Uterus (tissue), 4 donors: ENCODE data around the gene SNX19. TPM values are rescaled to one million over a fixed set of nuclear protein-coding genes. Genes with fewer than 3 reads are reported as not detected.
"Not testable (repeated sequence)": the region's sequence is repeated elsewhere in the genome, so short reads cannot be mapped to it uniquely, and the experiment has no call there.

Experiments
- DNase-seq, 2 donors: peaks; one replicate each; pipeline ENCODE4 v3.0.0-alpha.2; 2019 to 2020
- H3K27ac ChIP-seq, 2 donors: fragments of 200-600 bp; sonication (generic); 1 replicate in 1 of 2; 2 replicates in 1 of 2; pipeline ENCODE4 v1.5.1; 2016 to 2018
- H3K27me3 ChIP-seq, 2 donors: fragments of 200-600 bp; sonication (generic); one replicate each; pipeline ENCODE4 v1.5.1; 2018 to 2019; ENCODE audit warnings: control low read depth in 1 of 2
- H3K36me3 ChIP-seq, 2 donors: fragments of 200-600 bp; sonication (generic); one replicate each; pipeline ENCODE4 v1.5.1; 2019; ENCODE audit warnings: control low read depth in 1 of 2
- H3K4me1 ChIP-seq, 2 donors: fragments of 200-600 bp; sonication (generic); one replicate each; pipeline ENCODE4 v1.5.1; 2018 to 2019; ENCODE audit warnings: control low read depth in 1 of 2
- H3K4me3 ChIP-seq, 2 donors: fragments of 200-600 bp; sonication (generic); 1 replicate in 1 of 2; 2 replicates in 1 of 2; pipeline ENCODE4 v1.5.1; 2018 to 2019; ENCODE audit warnings: mild to moderate bottlenecking in 1 of 2
- H3K9me3 ChIP-seq, 2 donors: fragments of 200-600 bp; sonication (generic); one replicate each; pipeline ENCODE4 v1.5.1; 2019; ENCODE audit warnings: control low read depth in 1 of 2
- CTCF ChIP-seq, 4 experiments: fragments of 200-600 bp in 2 of 4; fragments of 450-650 bp in 2 of 4; sonication (generic) in 2 of 4; IDR thresholded peaks; one replicate each; pipeline ENCODE4 v1.5.1; 2016 to 2019; ENCODE audit warnings: antibody characterized with exemption in 4 of 4, mild to moderate bottlenecking in 2 of 4, moderate library complexity in 1 of 4
- POLR2A ChIP-seq, 2 donors: fragments of 450-650 bp; IDR thresholded peaks; one replicate each; pipeline ENCODE4 v1.6.1; 2016; ENCODE audit warnings: antibody characterized with exemption in 2 of 2, mild to moderate bottlenecking in 1 of 2, moderate library complexity in 1 of 2
- intact Hi-C: fragments of 100-400 bp; cut with DNase I; formaldehyde crosslinking; loops from one replicate; pipeline ENCODE4 v1.15.1; 2023; ENCODE audit warnings: low total_unique reads
- total RNA-seq, 4 donors: library from RNA; depleted of rRNA in 3 of 4; stranded (reverse); fragments of >200 nt in 3 of 4; gene quantifications; one replicate each; pipeline versions ENCODE4 v1.1.0 to v1.2.4, GENCODE V29; 2014 to 2023
- donor health status: DM: yes; HTN: yes; CAD: no.

Gene SNX19
- total RNA-seq, 4 donors from 2014 or later = 24.4 to 226 (median 82.3) TPM

DNA sequence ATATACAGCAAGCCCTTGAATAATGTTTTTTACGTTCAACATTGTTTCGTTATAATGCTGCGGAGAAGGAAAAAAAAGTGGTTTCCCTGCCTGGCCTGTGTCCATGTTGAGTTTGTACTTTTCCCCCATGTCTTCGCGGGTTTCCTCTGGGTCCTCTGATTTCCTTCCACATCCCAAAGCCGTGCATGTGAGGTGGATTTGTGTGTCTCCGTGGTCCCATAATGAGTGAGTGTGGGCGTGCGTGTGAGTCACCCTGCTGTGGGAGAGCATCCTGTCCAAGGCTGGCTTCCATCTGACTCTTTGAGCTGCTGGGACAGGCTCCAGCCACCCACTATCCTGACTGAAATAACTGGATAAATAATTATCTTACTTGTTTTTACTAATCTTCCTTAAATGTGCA, 29.6 kb upstream of the SNX19 start:
- Histone ChIP-seq H3K4me1 (no peaks in the 10 kb centered on the region), H3K9me3 (no peaks in the 10 kb centered on the region), H3K27me3 (no peaks in the 10 kb centered on the region), H3K4me3 (no peak overlapping the region), H3K27ac (peak overlapping the region in 1 of 2 donors; percentile 34), H3K36me3 (no peaks in the 10 kb centered on the region)
- intact Hi-C loops = no loop called here
- DNase-seq = peak; percentile 52 to 64
- no peak for TF ChIP-seq POLR2A (IDR thresholded peaks at IDR 0.05)
- TF ChIP-seq CTCF (IDR thresholded peaks at IDR 0.05) = no peak

DNA sequence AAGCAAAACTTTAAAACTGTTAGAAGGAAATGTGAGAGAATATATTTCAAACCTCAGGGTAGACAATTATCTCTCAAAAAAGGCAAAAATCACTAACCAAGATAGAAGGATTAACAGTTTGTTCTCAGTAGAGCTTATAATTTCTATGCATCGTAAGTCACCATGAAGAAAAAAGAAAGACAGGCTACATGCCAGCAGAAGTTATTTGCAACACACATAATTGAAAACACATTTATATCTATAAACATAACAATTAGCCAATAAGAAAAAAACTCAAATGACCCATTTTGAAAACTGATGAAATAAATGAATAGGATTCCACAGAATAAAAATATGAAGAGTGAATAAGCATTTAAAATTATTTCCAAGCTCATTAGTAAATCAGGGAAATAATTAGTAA, 24.4 kb upstream of the SNX19 start:
- Histone ChIP-seq H3K9me3 (no peaks in the 10 kb centered on the region), H3K27ac (no peak overlapping the region)

DNA sequence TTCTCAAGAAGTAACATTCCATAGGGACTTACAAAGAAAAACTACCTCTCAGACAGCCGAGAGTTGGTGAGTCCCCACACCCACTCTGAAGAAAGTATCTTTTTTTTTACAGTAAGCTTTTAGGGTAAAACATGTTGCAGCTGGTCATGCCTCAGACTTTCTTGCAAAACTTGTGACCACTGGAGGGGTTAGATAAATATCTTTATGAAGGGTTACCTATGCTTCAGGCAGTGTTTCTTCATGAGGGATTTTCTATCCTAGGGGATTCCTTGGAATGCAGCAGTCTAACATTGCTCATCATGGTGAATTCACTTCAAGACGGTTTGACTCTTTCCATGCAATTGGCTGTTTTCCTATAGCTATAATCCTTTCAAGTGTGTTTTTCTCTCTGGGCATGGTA, 20.8 kb upstream of the SNX19 start:
- Histone ChIP-seq H3K9me3 (no peaks in the 10 kb centered on the region), H3K27me3 (no peaks in the 10 kb centered on the region), H3K4me3 (no peak overlapping the region), H3K36me3 (no peaks in the 10 kb centered on the region), H3K27ac (no peak overlapping the region), H3K4me1 (no peaks in the 10 kb centered on the region)
- DNase-seq = no peak
- TF ChIP-seq POLR2A (IDR thresholded peaks at IDR 0.05) = no peak
- TF ChIP-seq CTCF (IDR thresholded peaks at IDR 0.05) = no peak
- intact Hi-C loops = no loop called here

More for the DNA sequence above, 24.4 kb upstream of the SNX19 start:
- Histone ChIP-seq H3K27me3 (no peaks in the 10 kb centered on the region), H3K4me3 (no peak overlapping the region), H3K4me1 (no peaks in the 10 kb centered on the region), H3K36me3 (no peaks in the 10 kb centered on the region)
- intact Hi-C loops = no loop called here
- no peak for DNase-seq
- no peak for TF ChIP-seq CTCF (IDR thresholded peaks at IDR 0.05)
- no peak for TF ChIP-seq POLR2A (IDR thresholded peaks at IDR 0.05)

DNA sequence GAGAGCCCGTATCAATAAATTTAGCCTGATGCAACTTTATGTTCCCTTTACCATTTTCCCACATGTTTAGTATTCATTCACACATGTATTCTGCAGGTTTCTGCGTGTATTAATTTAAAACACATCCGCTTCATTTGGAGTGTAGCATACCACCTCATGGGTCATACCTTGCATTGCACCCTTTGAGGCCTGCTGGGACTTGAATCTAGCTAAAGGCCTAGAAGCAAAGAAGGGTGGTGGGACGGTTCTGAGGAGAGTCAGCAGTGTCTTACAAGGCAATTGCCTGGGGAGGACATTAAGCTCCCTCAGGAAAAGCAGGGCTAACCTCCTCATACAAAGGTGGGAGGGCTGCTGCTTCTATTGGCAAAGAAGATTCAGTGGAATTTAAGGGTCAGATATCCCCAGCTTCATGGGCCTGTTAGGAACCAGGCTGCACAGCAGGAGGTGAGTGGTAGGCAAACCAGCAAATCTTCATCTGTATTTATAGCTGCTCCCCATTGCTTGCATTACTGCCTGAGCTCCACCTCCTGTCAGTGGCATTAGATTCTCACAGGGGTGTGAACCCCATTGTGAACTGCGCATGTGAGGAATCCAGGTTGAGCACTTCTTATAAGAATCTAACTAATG, 15.9 kb upstream of the SNX19 start:
- no peaks in the 10 kb centered on the region for H3K36me3 ChIP-seq
- TF ChIP-seq POLR2A (IDR thresholded peaks at IDR 0.05) (no peak), CTCF (IDR thresholded peaks at IDR 0.05) (no peak)
- H3K4me3 ChIP-seq = no peak overlapping the region
- no peaks in the 10 kb centered on the region for H3K27me3 ChIP-seq
- intact Hi-C loops = no loop called here
- H3K9me3 ChIP-seq = no peaks in the 10 kb centered on the region
- H3K27ac ChIP-seq = no peak overlapping the region
- H3K4me1 ChIP-seq = no peaks in the 10 kb centered on the region
- no peak for DNase-seq

- intact Hi-C loops = no loop called here
- no peak for DNase-seq
- Histone ChIP-seq H3K27ac (no peak overlapping the region), H3K27me3 (no peaks in the 10 kb centered on the region), H3K4me3 (no peak overlapping the region), H3K9me3 (no peaks in the 10 kb centered on the region), H3K36me3 (no peaks in the 10 kb centered on the region), H3K4me1 (no peaks in the 10 kb centered on the region)
- TF ChIP-seq CTCF (IDR thresholded peaks at IDR 0.05) = no peak
Observed at GRCh38 chr11:130924750-130925149, 8.5 kb upstream of the SNX19 start.

DNA sequence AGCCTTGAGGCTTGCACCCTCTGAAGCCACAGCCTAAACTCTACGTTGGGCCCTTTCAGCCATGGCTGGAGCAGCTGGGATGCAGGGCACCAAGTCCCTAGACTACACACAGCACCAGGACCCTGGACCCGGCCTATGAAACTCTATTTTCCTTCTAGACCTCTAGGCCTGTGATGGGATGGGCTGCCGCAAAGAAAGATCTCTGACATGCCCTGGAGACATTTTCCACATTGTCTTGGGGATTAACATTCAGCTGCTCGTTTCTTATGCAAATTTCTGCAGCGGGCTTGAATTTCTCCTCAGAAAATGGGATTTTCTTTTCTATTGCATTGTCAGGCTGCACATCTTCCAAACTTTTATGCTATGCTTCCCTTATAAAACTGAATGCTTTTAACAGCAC, 4.3 kb upstream of the SNX19 start:
- DNase-seq, H3K4me3 ChIP-seq, H3K4me1 ChIP-seq, H3K36me3 ChIP-seq, intact Hi-C loops, H3K27ac ChIP-seq, H3K9me3 ChIP-seq, H3K27me3 ChIP-seq: not testable (repeated sequence)
